HEK293 (cell line): Measurements from ENCODE around the gene MPZL3.

ENCODE experiments used
- CTCF ChIA-PET: fragments of 350-600 bp; formaldehyde crosslinking; extraction: SDS; loops from one replicate; lab custom pipeline; 2021; ENCODE audit warnings: antibody characterized with exemption; lab: Yijun Ruan, JAX
- POLR2A ChIA-PET: fragments of 300-600 bp; formaldehyde crosslinking; extraction: SDS; loops from one replicate; lab custom pipeline; 2020; ENCODE audit warnings: antibody characterized with exemption, inconsistent platforms; lab: Yijun Ruan, JAX
- H3K27ac ChIP-seq: fragments of 200-500 bp; sonication (Bioruptor generic); 2 replicates; pipeline ENCODE4 v1.5.1; 2014; ENCODE audit warnings: low read depth, low read length, control low read depth, inconsistent platforms; ENCODE audit errors: extremely low read depth
- H3K36me3 ChIP-seq, 2 experiments: fragments of 200-500 bp in 1 of 2; sonication (Bioruptor generic) in 1 of 2; 1 replicate in 1 of 2; 2 replicates in 1 of 2; pipeline ENCODE4 v1.5.1; 2014 to 2017; ENCODE audit warnings: inconsistent platforms in 2 of 2, low read length in 2 of 2; ENCODE audit not compliant: control insufficient read depth in 2 of 2, insufficient read depth in 1 of 2
- H3K4me1 ChIP-seq: fragments of 200-500 bp; sonication (Bioruptor generic); 2 replicates; pipeline ENCODE4 v1.5.1; 2014; ENCODE audit warnings: mild to moderate bottlenecking, low read length, inconsistent platforms; ENCODE audit not compliant: control insufficient read depth, insufficient read depth
- H3K4me3 ChIP-seq: 2 replicates; pipeline ENCODE4 v1.5.1; 2011; ENCODE audit warnings: low read depth, mild to moderate bottlenecking, control low read depth, low read length, moderate library complexity
- H3K9me3 ChIP-seq: fragments of 200-500 bp; sonication (Bioruptor generic); 2 replicates; pipeline ENCODE4 v1.5.1; 2014; ENCODE audit warnings: low read depth, low read length, inconsistent platforms; ENCODE audit not compliant: control insufficient read depth, insufficient read depth
- KLF16 ChIP-seq: fragments of 450-650 bp; formaldehyde crosslinking; IDR thresholded peaks from 2 replicates; pipeline ENCODE4 v1.5.1; 2017; ENCODE audit warnings: missing biosample characterization, missing genetic modification characterization
- MYNN ChIP-seq: fragments of 450-650 bp; formaldehyde crosslinking; IDR thresholded peaks from 2 replicates; pipeline ENCODE4 v1.5.1; 2016; ENCODE audit warnings: missing biosample characterization, missing genetic modification characterization, borderline replicate concordance
- PRDM1 ChIP-seq: fragments of 450-650 bp; formaldehyde crosslinking; IDR thresholded peaks from 2 replicates; pipeline ENCODE4; 2016; ENCODE audit warnings: missing biosample characterization, missing genetic modification characterization
- TRIM28 ChIP-seq: IDR thresholded peaks from 2 replicates; pipeline ENCODE4 v1.6.1; 2011; ENCODE audit warnings: low read length, control low read depth, borderline replicate concordance
- YY1 ChIP-seq: fragments of 450-650 bp; formaldehyde crosslinking; IDR thresholded peaks from 2 replicates; pipeline ENCODE4 v1.5.1; 2018; ENCODE audit warnings: missing biosample characterization, missing genetic modification characterization
- YY2 ChIP-seq: fragments of 450-650 bp; formaldehyde crosslinking; IDR thresholded peaks from 2 replicates; pipeline ENCODE4 v1.5.1; 2016; ENCODE audit warnings: missing biosample characterization, missing genetic modification characterization
- ZNF112 ChIP-seq: fragments of 450-650 bp; formaldehyde crosslinking; IDR thresholded peaks from 2 replicates; pipeline ENCODE4 v1.5.0; 2017; ENCODE audit warnings: missing biosample characterization, missing genetic modification characterization
- ZNF114 ChIP-seq: fragments of 450-650 bp; formaldehyde crosslinking; IDR thresholded peaks from 2 replicates; pipeline ENCODE4 v1.5.0; 2017; ENCODE audit warnings: missing biosample characterization, missing genetic modification characterization
- ZNF169 ChIP-seq: fragments of 450-650 bp; formaldehyde crosslinking; IDR thresholded peaks from 2 replicates; pipeline ENCODE4 v1.5.1; 2016; ENCODE audit warnings: missing biosample characterization, missing genetic modification characterization
- ZNF2 ChIP-seq: fragments of 450-650 bp; formaldehyde crosslinking; IDR thresholded peaks from 2 replicates; pipeline ENCODE4 v1.5.1; 2016; ENCODE audit warnings: missing biosample characterization, missing genetic modification characterization
- ZNF221 ChIP-seq: fragments of 450-650 bp; formaldehyde crosslinking; IDR thresholded peaks from 2 replicates; pipeline ENCODE4 v1.5.1; 2017; ENCODE audit warnings: missing biosample characterization, missing genetic modification characterization, borderline replicate concordance
- ZNF266 ChIP-seq: fragments of 450-650 bp; formaldehyde crosslinking; IDR thresholded peaks from 2 replicates; pipeline ENCODE4 v1.5.1; 2016; ENCODE audit warnings: missing biosample characterization, missing genetic modification characterization, low read depth
- ZNF335 ChIP-seq: fragments of 450-650 bp; formaldehyde crosslinking; conservative IDR thresholded peaks from 2 replicates; pipeline ENCODE4 v1.5.1; 2016; ENCODE audit warnings: missing biosample characterization, missing genetic modification characterization
- ZNF510 ChIP-seq: fragments of 450-650 bp; formaldehyde crosslinking; IDR thresholded peaks from 2 replicates; pipeline ENCODE4 v1.5.1; 2018; ENCODE audit warnings: mild to moderate bottlenecking, missing genetic modification characterization, missing biosample characterization; ENCODE audit not compliant: insufficient replicate concordance
- ZNF548 ChIP-seq: fragments of 450-650 bp; formaldehyde crosslinking; IDR thresholded peaks from 2 replicates; pipeline ENCODE4 v1.5.1; 2016; ENCODE audit warnings: missing biosample characterization, missing genetic modification characterization
- ZNF558 ChIP-seq: fragments of 450-650 bp; formaldehyde crosslinking; IDR thresholded peaks from 2 replicates; pipeline ENCODE4 v1.5.1; 2016; ENCODE audit warnings: missing biosample characterization, missing genetic modification characterization
- ZNF571 ChIP-seq: fragments of 450-650 bp; formaldehyde crosslinking; IDR thresholded peaks from 2 replicates; pipeline ENCODE4 v1.5.0; 2017; ENCODE audit warnings: missing biosample characterization, missing genetic modification characterization
- ZNF585B ChIP-seq: fragments of 450-650 bp; formaldehyde crosslinking; IDR thresholded peaks from 2 replicates; pipeline ENCODE4 v1.5.1; 2016; ENCODE audit warnings: missing biosample characterization, missing genetic modification characterization
- ZNF610 ChIP-seq: fragments of 450-650 bp; formaldehyde crosslinking; IDR thresholded peaks from 2 replicates; pipeline ENCODE4 v1.5.1; 2016; ENCODE audit warnings: missing biosample characterization, missing genetic modification characterization, borderline replicate concordance
- ZNF707 ChIP-seq: fragments of 450-650 bp; formaldehyde crosslinking; IDR thresholded peaks from 2 replicates; pipeline ENCODE4 v1.5.1; 2016; ENCODE audit warnings: missing biosample characterization, missing genetic modification characterization
- ZNF791 ChIP-seq: fragments of 450-650 bp; formaldehyde crosslinking; IDR thresholded peaks from 2 replicates; pipeline ENCODE4 v1.5.1; 2016; ENCODE audit warnings: missing biosample characterization, missing genetic modification characterization
- TF ChIP-seq, protein P1 (sequence below): fragments of 450-650 bp; formaldehyde crosslinking; conservative IDR thresholded peaks from 2 replicates; pipeline ENCODE4 v1.5.1; 2016; ENCODE audit warnings: low read depth, missing biosample characterization, missing genetic modification characterization
- TF ChIP-seq, protein P2 (sequence below): fragments of 450-650 bp; IDR thresholded peaks from 2 replicates; pipeline ENCODE4 v1.5.1; 2018; ENCODE audit warnings: missing biosample characterization, missing genetic modification characterization
- TF ChIP-seq, protein P3 (sequence below): fragments of 450-650 bp; formaldehyde crosslinking; IDR thresholded peaks from 2 replicates; pipeline ENCODE4 v1.5.0; 2017; ENCODE audit warnings: missing biosample characterization, missing genetic modification characterization, borderline replicate concordance
- TF ChIP-seq, protein P4 (sequence below): IDR thresholded peaks from 2 replicates; pipeline ENCODE4 v1.6.1; 2011; ENCODE audit warnings: mild to moderate bottlenecking, low read depth, low read length, borderline replicate concordance
- TF ChIP-seq, protein P5 (sequence below): fragments of 450-650 bp; formaldehyde crosslinking; IDR thresholded peaks from 2 replicates; pipeline ENCODE4 v1.5.1; 2016; ENCODE audit warnings: missing biosample characterization, missing genetic modification characterization

The MPZL3 gene

DNA sequence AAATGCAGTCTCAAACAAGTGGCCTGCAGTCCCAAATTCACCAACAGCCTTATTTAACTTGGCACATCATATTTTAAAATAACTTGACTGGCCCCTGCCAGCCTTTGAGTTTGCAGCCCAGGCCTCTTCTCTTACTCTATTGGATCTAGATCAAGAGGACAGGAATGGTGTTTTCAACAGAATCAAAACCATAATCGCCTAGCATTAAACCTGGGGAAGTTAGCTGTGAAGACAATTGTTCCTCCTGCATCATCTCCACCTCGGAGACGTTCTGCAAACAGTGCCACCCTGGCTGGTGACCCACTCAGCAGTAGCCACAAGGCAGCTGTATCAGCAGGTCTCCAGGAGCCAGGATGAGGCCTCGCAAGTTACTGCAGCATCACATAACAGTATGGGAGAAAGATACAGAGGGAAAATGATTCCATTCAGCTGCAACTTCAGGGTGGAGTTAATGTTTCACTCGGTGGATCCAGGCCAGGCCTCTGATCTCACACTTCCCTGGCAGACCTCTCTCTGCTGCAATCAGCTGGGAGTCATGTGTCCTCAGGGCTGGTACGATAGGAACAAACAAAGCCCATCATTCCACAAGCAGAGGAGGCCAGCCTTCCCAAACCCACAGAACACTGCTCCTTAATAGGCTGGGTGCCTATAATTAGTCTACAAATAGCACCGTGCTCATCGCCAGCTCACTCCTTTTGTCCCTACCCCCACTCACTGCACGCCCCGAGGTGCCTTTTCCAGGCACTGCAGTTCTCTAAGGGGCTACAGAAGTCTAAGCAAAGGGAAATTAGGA is 57.1 kb downstream of the MPZL3 start:
- TF ChIP-seq ZNF114 (no peak), KLF16 (tag by site-specific recombination) (no peak), PRDM1 (tag by site-specific recombination) (no peak), ZNF510 (tag by site-specific recombination) (no peak), ZNF2 (tag by site-specific recombination) (no peak), ZNF221 (tag by site-specific recombination) (no peak), TRIM28 (no peak), ZNF707 (tag by site-specific recombination) (no peak), ZNF112 (no peak), ZNF610 (tag by site-specific recombination) (no peak), ZNF266 (tag by site-specific recombination) (no peak)
- TF ChIP-seq, protein P1, sequence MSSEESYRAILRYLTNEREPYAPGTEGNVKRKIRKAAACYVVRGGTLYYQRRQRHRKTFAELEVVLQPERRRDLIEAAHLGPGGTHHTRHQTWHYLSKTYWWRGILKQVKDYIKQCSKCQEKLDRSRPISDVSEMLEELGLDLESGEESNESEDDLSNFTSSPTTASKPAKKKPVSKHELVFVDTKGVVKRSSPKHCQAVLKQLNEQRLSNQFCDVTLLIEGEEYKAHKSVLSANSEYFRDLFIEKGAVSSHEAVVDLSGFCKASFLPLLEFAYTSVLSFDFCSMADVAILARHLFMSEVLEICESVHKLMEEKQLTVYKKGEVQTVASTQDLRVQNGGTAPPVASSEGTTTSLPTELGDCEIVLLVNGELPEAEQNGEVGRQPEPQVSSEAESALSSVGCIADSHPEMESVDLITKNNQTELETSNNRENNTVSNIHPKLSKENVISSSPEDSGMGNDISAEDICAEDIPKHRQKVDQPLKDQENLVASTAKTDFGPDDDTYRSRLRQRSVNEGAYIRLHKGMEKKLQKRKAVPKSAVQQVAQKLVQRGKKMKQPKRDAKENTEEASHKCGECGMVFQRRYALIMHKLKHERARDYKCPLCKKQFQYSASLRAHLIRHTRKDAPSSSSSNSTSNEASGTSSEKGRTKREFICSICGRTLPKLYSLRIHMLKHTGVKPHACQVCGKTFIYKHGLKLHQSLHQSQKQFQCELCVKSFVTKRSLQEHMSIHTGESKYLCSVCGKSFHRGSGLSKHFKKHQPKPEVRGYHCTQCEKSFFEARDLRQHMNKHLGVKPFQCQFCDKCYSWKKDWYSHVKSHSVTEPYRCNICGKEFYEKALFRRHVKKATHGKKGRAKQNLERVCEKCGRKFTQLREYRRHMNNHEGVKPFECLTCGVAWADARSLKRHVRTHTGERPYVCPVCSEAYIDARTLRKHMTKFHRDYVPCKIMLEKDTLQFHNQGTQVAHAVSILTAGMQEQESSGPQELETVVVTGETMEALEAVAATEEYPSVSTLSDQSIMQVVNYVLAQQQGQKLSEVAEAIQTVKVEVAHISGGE, result no peak
- TF ChIP-seq, protein P2, sequence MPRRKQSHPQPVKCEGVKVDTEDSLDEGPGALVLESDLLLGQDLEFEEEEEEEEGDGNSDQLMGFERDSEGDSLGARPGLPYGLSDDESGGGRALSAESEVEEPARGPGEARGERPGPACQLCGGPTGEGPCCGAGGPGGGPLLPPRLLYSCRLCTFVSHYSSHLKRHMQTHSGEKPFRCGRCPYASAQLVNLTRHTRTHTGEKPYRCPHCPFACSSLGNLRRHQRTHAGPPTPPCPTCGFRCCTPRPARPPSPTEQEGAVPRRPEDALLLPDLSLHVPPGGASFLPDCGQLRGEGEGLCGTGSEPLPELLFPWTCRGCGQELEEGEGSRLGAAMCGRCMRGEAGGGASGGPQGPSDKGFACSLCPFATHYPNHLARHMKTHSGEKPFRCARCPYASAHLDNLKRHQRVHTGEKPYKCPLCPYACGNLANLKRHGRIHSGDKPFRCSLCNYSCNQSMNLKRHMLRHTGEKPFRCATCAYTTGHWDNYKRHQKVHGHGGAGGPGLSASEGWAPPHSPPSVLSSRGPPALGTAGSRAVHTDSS (tag by site-specific recombination), result no peak
- TF ChIP-seq, protein P3, sequence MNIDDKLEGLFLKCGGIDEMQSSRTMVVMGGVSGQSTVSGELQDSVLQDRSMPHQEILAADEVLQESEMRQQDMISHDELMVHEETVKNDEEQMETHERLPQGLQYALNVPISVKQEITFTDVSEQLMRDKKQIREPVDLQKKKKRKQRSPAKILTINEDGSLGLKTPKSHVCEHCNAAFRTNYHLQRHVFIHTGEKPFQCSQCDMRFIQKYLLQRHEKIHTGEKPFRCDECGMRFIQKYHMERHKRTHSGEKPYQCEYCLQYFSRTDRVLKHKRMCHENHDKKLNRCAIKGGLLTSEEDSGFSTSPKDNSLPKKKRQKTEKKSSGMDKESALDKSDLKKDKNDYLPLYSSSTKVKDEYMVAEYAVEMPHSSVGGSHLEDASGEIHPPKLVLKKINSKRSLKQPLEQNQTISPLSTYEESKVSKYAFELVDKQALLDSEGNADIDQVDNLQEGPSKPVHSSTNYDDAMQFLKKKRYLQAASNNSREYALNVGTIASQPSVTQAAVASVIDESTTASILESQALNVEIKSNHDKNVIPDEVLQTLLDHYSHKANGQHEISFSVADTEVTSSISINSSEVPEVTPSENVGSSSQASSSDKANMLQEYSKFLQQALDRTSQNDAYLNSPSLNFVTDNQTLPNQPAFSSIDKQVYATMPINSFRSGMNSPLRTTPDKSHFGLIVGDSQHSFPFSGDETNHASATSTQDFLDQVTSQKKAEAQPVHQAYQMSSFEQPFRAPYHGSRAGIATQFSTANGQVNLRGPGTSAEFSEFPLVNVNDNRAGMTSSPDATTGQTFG, result no peak
- no peaks in the 10 kb centered on the region for H3K4me1 ChIP-seq
- ChIA-PET POLR2A (no interaction called here), CTCF (interaction anchor here (1.0 to 1.2 kb wide), 3 partner anchors 24 to 293 kb away, joined by 3 to 5 read pairs (median 4); no protein-coding TSS in a partner anchor)
- no peaks in the 10 kb centered on the region for H3K9me3 ChIP-seq
- H3K36me3 ChIP-seq, result no peaks in the 10 kb centered on the region
- no peak overlapping the region for H3K27ac ChIP-seq
- H3K4me3 ChIP-seq, result no peak overlapping the region

DNA sequence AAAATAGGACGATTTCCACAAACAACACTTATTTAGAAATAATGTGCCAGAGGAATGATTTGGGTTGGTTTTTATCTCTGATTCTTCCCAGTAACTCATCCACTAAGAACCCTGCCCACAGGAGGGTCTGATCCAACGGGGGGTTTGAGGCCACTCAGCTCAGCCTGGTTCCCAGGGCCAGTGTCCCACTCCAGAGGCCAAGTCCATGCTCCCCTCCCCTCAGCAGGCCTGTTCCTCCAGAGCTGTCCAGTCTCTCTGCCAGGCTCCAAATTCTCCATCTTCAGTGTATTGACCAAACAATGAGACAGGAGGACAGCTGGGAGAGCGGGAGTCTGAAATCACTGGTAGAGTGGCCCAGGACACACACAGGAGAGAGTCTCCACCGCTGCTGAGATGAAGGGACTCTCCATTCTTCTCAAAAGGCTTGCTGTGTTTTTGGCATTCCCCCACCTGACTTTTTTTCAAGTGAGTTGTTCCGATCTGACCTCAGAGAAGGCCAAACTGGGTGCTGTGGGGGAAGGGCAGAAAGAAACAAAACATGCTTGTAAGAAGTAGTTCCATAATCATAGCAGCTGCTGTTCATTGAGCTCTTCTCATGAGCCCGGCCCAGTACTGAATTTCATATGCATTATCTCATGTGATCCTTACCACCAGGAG is 58.1 kb downstream of the MPZL3 start:
- CTCF ChIA-PET, result no interaction called here
- H3K9me3 ChIP-seq, result no peaks in the 10 kb centered on the region
- H3K4me3 ChIP-seq, result no peak overlapping the region
- H3K36me3 ChIP-seq, result no peaks in the 10 kb centered on the region
- no peaks in the 10 kb centered on the region for H3K4me1 ChIP-seq
- POLR2A ChIA-PET, result no interaction called here
- H3K27ac ChIP-seq, result no peak overlapping the region
- TF ChIP-seq, protein P4, sequence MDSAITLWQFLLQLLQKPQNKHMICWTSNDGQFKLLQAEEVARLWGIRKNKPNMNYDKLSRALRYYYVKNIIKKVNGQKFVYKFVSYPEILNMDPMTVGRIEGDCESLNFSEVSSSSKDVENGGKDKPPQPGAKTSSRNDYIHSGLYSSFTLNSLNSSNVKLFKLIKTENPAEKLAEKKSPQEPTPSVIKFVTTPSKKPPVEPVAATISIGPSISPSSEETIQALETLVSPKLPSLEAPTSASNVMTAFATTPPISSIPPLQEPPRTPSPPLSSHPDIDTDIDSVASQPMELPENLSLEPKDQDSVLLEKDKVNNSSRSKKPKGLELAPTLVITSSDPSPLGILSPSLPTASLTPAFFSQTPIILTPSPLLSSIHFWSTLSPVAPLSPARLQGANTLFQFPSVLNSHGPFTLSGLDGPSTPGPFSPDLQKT, result no peak
- TF ChIP-seq ZNF169 (tag by site-specific recombination) (no peak), YY2 (tag by site-specific recombination) (no peak), ZNF2 (tag by site-specific recombination) (no peak), MYNN (tag by site-specific recombination) (no peak), ZNF548 (no peak), ZNF571 (tag by site-specific recombination) (no peak), ZNF335 (tag by site-specific recombination) (no peak), YY1 (tag by site-specific recombination) (no peak), ZNF558 (tag by site-specific recombination) (no peak), ZNF585B (tag by site-specific recombination) (no peak), ZNF791 (no peak)
- TF ChIP-seq, protein P5, sequence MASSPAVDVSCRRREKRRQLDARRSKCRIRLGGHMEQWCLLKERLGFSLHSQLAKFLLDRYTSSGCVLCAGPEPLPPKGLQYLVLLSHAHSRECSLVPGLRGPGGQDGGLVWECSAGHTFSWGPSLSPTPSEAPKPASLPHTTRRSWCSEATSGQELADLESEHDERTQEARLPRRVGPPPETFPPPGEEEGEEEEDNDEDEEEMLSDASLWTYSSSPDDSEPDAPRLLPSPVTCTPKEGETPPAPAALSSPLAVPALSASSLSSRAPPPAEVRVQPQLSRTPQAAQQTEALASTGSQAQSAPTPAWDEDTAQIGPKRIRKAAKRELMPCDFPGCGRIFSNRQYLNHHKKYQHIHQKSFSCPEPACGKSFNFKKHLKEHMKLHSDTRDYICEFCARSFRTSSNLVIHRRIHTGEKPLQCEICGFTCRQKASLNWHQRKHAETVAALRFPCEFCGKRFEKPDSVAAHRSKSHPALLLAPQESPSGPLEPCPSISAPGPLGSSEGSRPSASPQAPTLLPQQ (tag by site-specific recombination), result no peak
